ENCODE data around the gene CCDC27.
"Not testable (repeated sequence)": the region's sequence is repeated elsewhere in the genome, so short reads cannot be mapped to it uniquely, and the experiment has no call there.

The CCDC27 gene

DNA sequence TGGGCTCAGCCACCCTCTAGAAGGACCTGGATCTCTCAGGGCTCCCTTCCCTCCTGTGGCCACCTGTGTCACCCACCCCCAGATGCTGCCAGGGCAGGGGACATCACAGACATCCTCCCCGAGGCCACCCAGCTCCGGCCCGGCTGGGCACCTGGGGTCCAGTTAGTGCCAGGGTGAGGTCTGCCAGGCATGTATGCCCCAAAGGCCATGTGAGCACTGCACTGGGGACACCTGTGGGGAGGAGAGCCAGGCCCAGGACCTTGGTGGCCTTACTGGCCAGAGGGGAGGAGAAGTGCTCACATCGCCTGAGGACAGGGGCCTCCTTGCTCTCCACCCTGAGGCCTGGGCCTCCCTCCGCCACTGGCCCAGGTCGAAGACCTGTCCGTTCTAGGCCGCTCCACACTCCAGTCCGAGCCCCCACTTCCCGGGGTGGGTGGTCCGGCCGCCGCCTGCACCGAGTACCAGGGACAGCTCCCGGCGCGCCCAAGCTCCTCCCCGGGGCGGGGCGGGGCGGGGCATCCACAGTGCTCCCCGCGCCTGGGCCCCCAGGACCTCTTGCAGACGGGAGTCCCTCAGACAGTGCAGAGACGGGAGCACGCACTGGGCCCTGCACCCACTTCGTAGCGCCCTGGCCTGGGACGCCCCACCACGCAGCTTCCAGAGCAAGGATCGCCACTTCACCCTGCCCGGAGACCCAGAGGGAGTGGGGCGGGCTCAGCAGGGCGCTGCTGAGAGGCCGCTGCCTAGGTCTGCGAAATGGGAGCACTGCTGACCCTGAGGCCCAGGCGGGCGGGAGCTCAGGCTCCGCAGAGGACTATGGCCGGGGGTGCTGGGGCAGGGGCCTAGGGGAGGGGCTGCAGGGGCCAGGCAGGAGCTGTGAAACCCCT lies 34.3 kb upstream of the CCDC27 start:
- DNase-seq (ENCODE audit: extremely low spot score), result peak; percentile 80
- TF ChIP-seq, protein P1, sequence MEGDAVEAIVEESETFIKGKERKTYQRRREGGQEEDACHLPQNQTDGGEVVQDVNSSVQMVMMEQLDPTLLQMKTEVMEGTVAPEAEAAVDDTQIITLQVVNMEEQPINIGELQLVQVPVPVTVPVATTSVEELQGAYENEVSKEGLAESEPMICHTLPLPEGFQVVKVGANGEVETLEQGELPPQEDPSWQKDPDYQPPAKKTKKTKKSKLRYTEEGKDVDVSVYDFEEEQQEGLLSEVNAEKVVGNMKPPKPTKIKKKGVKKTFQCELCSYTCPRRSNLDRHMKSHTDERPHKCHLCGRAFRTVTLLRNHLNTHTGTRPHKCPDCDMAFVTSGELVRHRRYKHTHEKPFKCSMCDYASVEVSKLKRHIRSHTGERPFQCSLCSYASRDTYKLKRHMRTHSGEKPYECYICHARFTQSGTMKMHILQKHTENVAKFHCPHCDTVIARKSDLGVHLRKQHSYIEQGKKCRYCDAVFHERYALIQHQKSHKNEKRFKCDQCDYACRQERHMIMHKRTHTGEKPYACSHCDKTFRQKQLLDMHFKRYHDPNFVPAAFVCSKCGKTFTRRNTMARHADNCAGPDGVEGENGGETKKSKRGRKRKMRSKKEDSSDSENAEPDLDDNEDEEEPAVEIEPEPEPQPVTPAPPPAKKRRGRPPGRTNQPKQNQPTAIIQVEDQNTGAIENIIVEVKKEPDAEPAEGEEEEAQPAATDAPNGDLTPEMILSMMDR (IDR thresholded peaks at IDR 0.05; ENCODE audit: control extremely low read depth, extremely low read depth, low read depth, missing control alignments), result no peak
- CTCF ChIA-PET, result interaction anchor here (1.0 to 1.4 kb wide), 2 partner anchors 22 to 23 kb away, joined by 4 read pairs; no protein-coding TSS in a partner anchor
- POLR2A ChIA-PET, result interaction anchor here (0.6 kb wide), 2 partner anchors 21 to 42 kb away, joined by 3 to 4 read pairs; no protein-coding TSS in a partner anchor

DNA sequence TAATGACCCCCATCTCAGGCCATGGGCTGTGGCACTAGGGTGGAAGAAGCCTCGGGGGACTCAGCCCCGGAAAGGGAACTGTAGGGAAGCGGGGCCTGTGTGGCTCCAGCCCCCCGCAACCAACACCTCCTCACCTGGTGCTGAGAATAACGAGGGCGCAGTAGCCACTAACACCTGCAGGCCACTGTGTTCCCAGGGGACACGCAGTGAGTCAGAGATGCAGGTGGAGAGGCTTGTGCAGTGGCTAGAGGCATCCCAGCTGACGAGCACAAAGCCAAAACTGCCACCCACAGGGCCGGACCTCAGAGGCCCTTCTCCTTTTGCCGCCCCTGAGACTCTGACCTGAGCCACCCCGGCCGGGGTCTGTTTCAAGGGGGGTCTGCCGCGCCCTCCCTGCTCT lies 33.5 kb upstream of the CCDC27 start:
- peak; percentile 48 for DNase-seq (ENCODE audit: extremely low spot score)
- TF ChIP-seq, protein P1 (IDR thresholded peaks at IDR 0.05; ENCODE audit: control extremely low read depth, extremely low read depth, low read depth, missing control alignments), result no peak
- ChIA-PET POLR2A (no interaction called here), CTCF (interaction anchor here (1.3 to 1.4 kb wide), 2 partner anchors 12 to 23 kb away, joined by 3 to 4 read pairs; no protein-coding TSS in a partner anchor)

DNA sequence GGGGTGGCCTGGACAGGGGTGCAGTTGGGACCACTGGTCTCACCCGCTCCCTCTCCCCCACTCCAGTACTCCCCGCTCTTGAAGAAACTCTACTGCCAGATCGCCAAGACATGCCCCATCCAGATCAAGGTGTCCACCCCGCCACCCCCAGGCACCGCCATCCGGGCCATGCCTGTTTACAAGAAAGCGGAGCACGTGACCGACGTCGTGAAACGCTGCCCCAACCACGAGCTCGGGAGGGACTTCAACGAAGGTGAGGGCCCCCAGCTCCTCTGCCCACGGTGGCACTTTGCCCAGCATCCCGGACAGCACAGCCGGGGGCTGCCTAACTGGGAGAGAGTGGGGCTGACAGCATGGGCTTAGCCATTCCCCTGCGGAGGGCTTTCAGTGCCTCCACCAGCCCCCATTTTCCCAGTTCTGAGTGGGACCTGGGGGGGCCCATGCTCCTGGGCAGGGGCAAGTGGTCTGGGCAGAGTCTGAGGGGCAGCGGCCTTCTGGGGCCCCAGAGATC lies 30.2 kb upstream of the CCDC27 start:
- CTCF ChIA-PET, result interaction anchor here (1.0 to 2.0 kb wide), 3 partner anchors 103 to 231 kb away, joined by 3 to 7 read pairs (median 3); no protein-coding TSS in a partner anchor
- DNase-seq (ENCODE audit: extremely low spot score), result no peak
- TF ChIP-seq, protein P1 (IDR thresholded peaks at IDR 0.05; ENCODE audit: control extremely low read depth, extremely low read depth, low read depth, missing control alignments), result no peak
- POLR2A ChIA-PET, result no interaction called here

DNA sequence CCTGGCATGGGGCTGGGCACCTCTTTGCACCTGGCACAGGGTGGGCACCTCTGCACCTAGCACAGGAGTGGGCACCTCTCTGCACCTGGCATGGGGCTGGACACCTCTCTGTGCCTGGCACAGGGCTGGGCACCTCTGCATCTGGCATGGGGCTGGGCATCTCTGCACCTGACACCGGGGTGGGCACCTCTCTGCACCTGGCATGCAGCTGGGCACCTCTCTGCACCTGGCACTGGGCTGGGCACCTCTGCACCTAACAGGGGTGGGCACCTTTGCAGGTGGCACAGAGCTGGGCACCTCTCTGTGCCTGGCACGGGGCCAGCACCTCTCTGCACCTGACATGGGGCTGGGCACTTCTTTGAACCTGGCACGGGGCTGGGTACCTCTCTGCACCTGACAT lies 29.4 kb upstream of the CCDC27 start:
- ChIA-PET CTCF (interaction anchor here (0.8 to 1.9 kb wide), 3 partner anchors 8 to 104 kb away, joined by 3 to 4 read pairs (median 3); no protein-coding TSS in a partner anchor), POLR2A (no interaction called here)
- DNase-seq (ENCODE audit: extremely low spot score), result no peak

DNA sequence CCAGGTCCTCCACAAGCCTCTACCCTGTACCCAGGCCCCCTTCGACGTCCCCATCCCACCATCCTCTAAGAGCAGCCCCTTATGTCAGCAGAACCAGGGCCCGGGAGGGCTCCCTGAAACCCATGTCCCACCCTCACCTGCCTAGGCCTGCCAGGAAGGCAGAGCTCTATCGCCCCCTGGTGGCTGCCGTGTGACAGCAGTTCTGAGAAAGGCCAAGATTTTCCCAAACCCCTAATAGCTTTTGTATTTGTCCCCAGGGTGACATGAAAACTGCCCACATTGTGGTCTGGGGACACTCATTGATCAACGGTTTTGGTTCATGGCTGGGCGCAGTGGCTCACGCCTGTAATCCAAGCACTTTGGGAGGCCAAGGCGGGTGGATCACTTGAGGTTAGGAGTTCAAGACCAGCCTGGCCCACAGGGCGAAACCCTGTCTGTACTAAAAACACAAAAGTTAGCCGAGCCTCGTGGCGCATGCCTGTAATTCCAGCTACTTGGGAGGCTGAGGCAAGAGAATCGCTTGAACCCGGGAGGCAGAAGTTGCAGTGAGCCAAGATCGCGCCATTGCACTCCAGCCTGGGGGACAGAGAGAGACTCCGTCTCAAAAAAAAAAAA lies 27.7 kb upstream of the CCDC27 start:
- DNase-seq (ENCODE audit: extremely low spot score), result peak; percentile 81
- POLR2A ChIA-PET, result not testable (repeated sequence)
- TF ChIP-seq, protein P1 (IDR thresholded peaks at IDR 0.05; ENCODE audit: control extremely low read depth, extremely low read depth, low read depth, missing control alignments), result peak; percentile 94
- CTCF ChIA-PET, result interaction anchor here (0.6 to 2.1 kb wide), 39 partner anchors 9 to 1312 kb away, joined by 3 to 25 read pairs (median 4); partner anchors contain the start of genes PEX10 and TPRG1L

More for the DNA sequence above, 29.4 kb upstream of the CCDC27 start:
- TF ChIP-seq, protein P1 (IDR thresholded peaks at IDR 0.05; ENCODE audit: control extremely low read depth, extremely low read depth, low read depth, missing control alignments), result no peak

DNA sequence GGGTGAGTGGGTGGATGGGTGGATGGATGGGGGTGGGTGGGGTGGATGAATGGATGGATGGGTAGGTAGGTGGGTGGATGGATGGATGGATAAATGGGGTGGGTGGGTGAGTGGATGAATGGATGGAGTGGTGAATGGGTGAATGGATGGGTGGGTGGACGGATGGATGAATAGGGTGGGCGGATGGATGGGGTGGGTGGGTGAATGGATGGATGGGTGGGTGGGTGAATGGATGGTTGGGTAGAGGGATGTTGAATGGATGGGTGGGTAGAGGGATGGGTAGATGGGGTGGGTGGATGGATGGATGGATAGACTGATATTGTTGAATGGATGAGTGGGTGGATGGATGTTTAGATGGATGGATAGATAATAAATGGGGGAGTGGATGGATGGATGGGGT lies 26.9 kb upstream of the CCDC27 start:
- no peak for DNase-seq (ENCODE audit: extremely low spot score)
- POLR2A ChIA-PET, result no interaction called here
- TF ChIP-seq, protein P1 (IDR thresholded peaks at IDR 0.05; ENCODE audit: control extremely low read depth, extremely low read depth, low read depth, missing control alignments), result no peak
- CTCF ChIA-PET, result interaction anchor here (1.0 to 2.1 kb wide), 15 partner anchors 8 to 234 kb away, joined by 3 to 25 read pairs (median 6); no protein-coding TSS in a partner anchor

All from GM10248 (cell line).